ENCODE data around the gene FUT7. TPM values are rescaled to one million over a fixed set of nuclear protein-coding genes. Genes with fewer than 3 reads are reported as not detected.

The FUT7 gene
- total and polyA plus RNA-seq, 9 of the 15 experiments (the other 6 are each of a cell fraction or from before 2014, with no cell fraction given), result not detected

DNA sequence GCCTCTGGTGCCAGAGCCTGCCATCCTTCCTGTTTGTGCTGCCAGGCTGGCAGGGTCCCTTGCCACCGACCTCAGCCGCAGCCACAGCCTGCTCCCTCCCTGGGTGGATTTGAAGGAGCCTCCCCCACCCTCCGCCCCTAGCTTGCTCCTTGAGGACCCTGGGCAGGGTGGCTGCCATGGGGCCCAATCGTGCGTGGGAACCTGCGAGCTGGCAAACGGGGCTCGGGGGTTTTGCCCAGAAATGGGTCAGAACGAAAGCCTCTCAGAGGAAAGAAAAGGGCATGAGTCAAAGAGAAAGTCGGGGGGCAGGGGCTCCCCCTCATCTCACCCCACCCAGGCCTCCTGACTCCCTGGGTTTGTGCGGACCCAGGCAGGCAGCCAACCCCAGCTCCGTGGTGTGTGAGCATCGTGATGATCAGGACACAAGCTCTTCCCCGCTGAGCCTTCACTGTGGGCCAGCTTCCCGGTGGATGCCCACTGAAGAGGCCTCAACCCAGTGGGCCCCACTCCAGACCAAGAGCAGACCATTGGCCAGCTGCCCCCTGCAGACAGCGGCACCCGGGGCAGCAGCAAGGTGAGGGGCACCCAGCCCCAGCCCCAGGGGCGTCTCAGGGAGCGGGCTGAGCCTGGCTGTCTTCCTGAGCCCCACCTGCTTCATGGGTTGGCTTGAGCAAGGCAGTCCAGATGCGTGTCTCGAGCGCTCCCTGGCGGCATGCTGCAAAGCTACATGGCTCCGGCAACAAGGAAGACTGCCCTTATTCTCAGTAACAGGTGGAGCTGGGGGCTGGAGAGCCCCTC is 3.0 kb upstream of the FUT7 start (continued):
- TF ChIP-seq, protein P1, sequence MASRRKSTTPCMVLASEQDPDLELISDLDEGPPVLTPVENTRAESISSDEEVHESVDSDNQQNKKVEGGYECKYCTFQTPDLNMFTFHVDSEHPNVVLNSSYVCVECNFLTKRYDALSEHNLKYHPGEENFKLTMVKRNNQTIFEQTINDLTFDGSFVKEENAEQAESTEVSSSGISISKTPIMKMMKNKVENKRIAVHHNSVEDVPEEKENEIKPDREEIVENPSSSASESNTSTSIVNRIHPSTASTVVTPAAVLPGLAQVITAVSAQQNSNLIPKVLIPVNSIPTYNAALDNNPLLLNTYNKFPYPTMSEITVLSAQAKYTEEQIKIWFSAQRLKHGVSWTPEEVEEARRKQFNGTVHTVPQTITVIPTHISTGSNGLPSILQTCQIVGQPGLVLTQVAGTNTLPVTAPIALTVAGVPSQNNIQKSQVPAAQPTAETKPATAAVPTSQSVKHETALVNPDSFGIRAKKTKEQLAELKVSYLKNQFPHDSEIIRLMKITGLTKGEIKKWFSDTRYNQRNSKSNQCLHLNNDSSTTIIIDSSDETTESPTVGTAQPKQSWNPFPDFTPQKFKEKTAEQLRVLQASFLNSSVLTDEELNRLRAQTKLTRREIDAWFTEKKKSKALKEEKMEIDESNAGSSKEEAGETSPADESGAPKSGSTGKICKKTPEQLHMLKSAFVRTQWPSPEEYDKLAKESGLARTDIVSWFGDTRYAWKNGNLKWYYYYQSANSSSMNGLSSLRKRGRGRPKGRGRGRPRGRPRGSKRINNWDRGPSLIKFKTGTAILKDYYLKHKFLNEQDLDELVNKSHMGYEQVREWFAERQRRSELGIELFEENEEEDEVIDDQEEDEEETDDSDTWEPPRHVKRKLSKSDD (conservative IDR thresholded peaks at IDR 0.05; ENCODE audit: low read length), result 0 out of 2 replicates have a peak, but pooled peaks have one; percentile 36
- 0 out of 2 replicates have a peak, but pooled peaks have one; percentile 47 for TF ChIP-seq ESRRA (IDR thresholded peaks at IDR 0.05; ENCODE audit: borderline replicate concordance, low read depth)
- TF ChIP-seq, protein P2, sequence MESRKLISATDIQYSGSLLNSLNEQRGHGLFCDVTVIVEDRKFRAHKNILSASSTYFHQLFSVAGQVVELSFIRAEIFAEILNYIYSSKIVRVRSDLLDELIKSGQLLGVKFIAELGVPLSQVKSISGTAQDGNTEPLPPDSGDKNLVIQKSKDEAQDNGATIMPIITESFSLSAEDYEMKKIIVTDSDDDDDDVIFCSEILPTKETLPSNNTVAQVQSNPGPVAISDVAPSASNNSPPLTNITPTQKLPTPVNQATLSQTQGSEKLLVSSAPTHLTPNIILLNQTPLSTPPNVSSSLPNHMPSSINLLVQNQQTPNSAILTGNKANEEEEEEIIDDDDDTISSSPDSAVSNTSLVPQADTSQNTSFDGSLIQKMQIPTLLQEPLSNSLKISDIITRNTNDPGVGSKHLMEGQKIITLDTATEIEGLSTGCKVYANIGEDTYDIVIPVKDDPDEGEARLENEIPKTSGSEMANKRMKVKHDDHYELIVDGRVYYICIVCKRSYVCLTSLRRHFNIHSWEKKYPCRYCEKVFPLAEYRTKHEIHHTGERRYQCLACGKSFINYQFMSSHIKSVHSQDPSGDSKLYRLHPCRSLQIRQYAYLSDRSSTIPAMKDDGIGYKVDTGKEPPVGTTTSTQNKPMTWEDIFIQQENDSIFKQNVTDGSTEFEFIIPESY (CRISPR knock-in tag; IDR thresholded peaks at IDR 0.05), result 0 out of 2 replicates have a peak, but pooled peaks have one; percentile 43
- peak; percentile 35; the same call in 1 of the 2 replicates for TF ChIP-seq JUND (IDR thresholded peaks at IDR 0.05; ENCODE audit: borderline replicate concordance, low read depth, low read length)
- TF ChIP-seq JUND (tag; IDR thresholded peaks at IDR 0.05; ENCODE audit: borderline replicate concordance, low read depth, low read length), result no peak
- TF ChIP-seq, protein P3, sequence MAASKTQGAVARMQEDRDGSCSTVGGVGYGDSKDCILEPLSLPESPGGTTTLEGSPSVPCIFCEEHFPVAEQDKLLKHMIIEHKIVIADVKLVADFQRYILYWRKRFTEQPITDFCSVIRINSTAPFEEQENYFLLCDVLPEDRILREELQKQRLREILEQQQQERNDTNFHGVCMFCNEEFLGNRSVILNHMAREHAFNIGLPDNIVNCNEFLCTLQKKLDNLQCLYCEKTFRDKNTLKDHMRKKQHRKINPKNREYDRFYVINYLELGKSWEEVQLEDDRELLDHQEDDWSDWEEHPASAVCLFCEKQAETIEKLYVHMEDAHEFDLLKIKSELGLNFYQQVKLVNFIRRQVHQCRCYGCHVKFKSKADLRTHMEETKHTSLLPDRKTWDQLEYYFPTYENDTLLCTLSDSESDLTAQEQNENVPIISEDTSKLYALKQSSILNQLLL (CRISPR knock-in tag; IDR thresholded peaks at IDR 0.05; ENCODE audit: borderline replicate concordance), result no peak
- 0 out of 2 replicates have a peak, but pooled peaks have one; percentile 28 for TF ChIP-seq BHLHE40 (IDR thresholded peaks at IDR 0.05; ENCODE audit: low read length)
- peak; percentile 36; the same call in 1 of the 2 replicates for TF ChIP-seq SP1 (CRISPR knock-in tag; IDR thresholded peaks at IDR 0.05)
- TF ChIP-seq, protein P4, sequence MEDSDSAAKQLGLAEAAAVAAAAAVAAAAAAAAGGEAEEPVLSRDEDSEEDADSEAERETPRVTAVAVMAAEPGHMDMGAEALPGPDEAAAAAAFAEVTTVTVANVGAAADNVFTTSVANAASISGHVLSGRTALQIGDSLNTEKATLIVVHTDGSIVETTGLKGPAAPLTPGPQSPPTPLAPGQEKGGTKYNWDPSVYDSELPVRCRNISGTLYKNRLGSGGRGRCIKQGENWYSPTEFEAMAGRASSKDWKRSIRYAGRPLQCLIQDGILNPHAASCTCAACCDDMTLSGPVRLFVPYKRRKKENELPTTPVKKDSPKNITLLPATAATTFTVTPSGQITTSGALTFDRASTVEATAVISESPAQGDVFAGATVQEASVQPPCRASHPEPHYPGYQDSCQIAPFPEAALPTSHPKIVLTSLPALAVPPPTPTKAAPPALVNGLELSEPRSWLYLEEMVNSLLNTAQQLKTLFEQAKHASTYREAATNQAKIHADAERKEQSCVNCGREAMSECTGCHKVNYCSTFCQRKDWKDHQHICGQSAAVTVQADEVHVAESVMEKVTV (CRISPR knock-in tag; IDR thresholded peaks at IDR 0.05), result peak; percentile 82
- TF ChIP-seq ZBTB8A (IDR thresholded peaks at IDR 0.05; ENCODE audit: partially characterized antibody), result no peak
- peak; percentile 17 to 72; a peak in 2 of 4 replicates for TF ChIP-seq MAZ (CRISPR knock-in tag; conservative IDR thresholded peaks at IDR 0.05 in 1 of 2, IDR thresholded peaks at IDR 0.05 in 1 of 2)
- no peak for TF ChIP-seq SAFB (IDR thresholded peaks at IDR 0.05; ENCODE audit: borderline replicate concordance, low read depth, low read length)
